Activated naive CD4-positive, alpha-beta T cell treated with anti-CD3 and anti-CD28 coated beads, Interleukin-2, amount 50 U/mL, for 16 hours (primary cell): Measurements from ENCODE around the gene PFDN6.
"Not testable (repeated sequence)": the region's sequence is repeated elsewhere in the genome, so short reads cannot be mapped to it uniquely, and the experiment has no call there.

ENCODE experiments used
- DNase-seq: peaks from one replicate; pipeline ENCODE4 v3.0.0-alpha.2; 2020

Gene PFDN6

DNA sequence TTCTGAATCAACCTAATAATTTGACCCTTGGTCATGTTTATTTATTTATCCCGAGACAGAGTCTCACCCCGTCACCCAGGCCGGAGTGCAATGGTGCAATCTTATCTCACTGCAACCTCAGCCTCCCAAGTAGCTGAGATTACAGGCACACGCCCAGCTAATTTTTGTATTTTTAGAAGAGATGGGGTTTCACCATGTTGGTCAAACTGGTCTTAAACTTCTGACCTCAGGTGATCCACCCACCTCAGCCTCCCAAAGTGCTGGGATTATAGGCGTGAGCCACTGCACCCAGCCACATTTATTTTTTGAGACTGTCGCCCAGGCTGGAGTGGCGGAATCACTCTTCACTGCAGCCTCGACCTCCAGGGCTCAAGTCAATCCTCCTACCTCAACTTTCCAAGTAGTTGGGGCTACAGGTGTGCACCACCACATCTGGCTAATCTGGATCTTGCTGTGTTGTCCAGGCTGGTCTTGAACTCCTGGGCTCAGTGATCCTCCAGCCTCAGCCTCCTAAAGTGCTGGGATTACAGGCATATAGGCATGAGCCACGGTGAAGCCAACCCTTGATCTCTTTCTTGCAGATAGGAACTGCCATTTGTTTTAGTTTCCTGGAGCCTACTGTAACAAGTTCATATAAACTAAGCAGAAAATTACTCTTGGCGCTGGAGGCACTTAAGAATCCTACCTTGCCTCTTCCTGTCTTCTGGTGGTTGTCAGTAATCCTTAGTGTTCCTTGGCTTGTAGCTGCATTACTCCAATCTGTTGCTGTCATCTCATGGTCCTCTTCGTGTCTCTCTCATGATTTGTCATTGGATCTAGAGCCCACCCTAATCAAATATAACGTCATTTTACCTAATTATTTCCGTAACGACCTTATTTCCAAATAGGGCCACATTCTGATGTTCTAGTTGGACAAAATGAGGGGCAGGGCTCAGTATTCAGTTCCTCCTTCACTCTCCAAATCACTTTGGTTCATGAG lies 15.2 kb upstream of the PFDN6 start:
- DNase-seq, result no peak

DNA sequence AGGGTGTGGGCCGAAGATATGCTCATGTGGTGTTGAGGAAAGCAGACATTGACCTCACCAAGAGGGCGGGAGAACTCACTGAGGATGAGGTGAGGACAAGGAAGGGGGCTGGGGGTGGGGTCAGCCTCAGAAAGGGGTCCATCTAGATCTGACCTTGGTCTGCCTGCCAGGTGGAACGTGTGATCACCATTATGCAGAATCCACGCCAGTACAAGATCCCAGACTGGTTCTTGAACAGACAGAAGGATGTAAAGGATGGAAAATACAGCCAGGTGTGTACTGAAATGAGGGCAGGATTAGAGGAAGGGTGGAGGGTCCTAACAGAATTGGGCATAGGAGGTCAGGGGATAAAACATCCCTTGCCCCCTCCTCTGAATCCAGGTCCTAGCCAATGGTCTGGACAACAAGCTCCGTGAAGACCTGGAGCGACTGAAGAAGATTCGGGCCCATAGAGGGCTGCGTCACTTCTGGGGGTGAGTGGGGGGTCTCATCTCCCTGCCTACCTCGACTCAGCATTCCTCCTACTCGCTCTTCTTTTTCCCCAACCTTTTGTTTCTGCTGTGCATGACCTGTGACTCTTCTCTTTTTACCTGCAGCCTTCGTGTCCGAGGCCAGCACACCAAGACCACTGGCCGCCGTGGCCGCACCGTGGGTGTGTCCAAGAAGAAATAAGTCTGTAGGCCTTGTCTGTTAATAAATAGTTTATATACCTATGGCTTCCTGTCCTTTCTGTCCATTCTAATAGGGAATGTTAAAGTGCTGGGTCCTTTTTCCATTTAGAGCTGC lies 13.4 kb upstream of the PFDN6 start:
- not testable (repeated sequence) for DNase-seq

DNA sequence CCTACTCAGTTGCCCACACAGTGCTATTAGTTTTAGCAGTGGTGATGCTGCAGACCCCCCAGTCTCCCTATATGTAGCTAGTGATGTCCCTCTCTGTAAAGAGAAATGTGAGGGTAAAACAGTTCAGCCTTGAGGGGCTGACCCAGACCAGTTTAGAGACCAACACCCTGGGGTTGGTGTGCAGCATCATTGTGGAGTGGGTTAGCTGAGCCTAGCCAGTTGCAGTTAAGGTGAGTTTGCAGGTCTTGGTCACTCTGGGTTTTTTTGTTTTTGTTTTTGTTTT lies 12.9 kb upstream of the PFDN6 start:
- no peak for DNase-seq

DNA sequence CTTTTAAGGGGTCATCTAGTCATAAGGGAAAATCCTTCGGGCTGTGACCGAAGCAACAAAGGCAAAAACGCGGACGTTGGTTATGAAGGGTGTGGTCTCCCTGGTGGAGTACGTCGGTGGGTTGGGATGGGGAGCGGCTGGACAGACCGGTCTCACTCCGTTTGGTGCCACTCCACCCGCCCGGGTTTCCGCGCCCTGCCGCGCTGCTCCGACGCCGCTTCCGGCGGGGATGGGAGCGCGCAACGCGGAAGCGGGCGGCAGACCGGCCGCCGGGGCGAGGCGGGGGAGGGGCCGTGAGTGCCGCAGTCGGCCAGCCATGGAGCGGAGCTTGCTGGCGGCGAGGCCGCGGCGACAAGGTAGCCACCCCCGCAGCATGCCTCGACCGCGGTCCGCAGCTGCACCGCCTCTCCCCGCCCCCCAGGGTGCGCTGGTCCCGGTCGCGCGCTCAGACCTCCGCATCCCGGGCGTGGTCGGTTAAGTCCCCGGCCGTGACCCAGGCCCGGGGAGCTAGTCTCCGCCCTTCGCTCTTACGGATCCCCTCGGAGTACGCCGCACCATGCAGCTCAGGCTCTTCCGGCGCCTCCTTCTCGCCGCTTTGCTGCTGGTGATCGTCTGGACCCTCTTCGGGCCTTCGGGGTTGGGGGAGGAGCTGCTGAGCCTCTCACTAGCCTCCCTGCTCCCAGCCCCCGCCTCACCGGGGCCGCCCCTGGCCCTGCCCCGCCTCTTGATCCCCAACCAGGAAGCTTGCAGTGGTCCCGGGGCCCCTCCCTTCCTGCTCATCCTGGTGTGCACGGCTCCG lies 12.3 kb upstream of the PFDN6 start, which contains the start of gene B3GALT4:
Gene B3GALT4, plus strand, starts transcription at position 260 of the 799 bp plus-strand sequence. Its CDS starts 297 bp downstream, at position 557.
- DNase-seq, result peak; percentile 71

DNA sequence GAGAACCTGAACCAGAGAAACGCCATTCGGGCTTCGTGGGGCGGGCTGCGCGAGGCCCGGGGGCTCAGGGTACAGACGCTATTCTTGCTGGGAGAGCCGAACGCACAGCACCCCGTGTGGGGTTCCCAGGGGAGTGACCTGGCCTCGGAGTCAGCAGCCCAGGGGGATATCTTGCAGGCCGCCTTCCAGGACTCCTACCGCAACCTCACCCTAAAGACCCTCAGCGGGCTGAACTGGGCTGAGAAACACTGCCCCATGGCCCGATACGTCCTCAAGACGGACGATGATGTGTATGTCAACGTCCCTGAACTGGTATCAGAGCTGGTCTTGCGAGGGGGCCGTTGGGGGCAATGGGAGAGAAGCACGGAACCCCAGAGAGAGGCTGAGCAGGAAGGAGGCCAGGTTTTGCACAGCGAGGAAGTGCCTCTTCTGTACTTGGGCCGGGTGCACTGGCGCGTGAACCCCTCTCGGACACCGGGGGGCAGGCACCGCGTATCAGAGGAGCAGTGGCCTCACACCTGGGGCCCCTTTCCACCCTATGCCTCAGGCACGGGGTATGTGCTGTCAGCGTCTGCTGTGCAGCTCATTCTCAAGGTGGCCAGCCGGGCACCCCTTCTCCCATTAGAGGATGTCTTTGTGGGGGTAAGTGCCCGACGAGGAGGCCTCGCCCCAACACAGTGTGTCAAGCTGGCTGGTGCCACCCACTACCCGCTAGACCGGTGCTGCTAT lies 11.6 kb upstream of the PFDN6 start:
- DNase-seq, result peak; percentile 42

DNA sequence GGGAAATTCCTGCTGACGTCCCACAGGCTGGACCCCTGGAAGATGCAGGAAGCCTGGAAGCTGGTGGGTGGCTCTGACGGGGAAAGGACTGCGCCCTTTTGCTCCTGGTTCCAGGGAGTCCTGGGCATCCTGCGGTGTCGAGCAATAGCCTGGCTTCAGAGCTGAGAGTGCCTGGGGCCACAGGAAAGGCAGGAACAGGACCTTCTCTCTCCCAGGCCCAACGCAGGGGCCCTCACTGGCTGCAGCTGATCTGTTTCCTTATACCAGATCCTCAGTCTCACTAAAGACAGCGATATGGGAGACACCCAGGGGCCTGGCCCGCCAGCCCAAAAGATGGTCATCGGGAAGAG lies 11.0 kb upstream of the PFDN6 start:
- no peak for DNase-seq

DNA sequence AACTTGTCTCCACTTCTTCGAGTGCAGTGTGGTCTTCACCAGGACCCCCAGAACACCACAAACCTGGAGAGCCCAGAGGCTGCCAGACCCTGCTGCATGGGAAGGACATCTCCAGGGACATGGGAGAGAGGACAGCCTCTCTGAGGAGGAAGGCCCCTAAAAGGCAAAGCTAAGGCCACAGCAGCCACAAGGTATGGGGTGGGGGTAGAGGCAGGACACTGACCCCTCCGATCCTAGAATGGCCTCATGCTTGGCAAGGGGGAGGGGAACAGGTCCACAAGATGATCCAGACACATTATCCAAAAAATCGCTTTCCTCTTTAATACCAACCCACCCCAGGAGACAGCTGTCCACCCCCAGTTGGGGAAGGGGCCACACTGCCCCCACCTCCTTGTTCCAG lies 10.6 kb upstream of the PFDN6 start:
- no peak for DNase-seq

DNA sequence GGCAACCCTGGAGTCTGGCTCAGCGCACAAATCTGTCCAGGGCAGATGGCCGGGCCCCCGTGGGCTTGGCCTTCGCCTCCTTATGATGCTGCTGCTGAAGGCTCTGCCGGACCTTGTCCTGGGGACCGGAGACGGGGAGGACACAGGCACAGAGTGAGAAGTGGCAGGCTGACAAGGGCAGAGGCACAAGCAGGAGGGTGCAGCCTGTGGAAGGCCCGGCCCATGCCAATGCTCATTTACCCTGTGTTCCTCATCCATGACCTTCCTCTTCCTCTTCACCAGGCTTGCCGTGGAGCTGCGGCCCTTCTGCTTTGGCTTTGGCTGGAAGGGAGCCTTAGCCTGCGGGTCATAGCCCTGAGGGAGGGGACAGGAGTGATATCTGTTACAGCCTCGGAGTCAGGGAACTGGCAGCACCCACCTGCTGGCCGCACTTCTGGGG lies 10.1 kb upstream of the PFDN6 start:
- no peak for DNase-seq

DNA sequence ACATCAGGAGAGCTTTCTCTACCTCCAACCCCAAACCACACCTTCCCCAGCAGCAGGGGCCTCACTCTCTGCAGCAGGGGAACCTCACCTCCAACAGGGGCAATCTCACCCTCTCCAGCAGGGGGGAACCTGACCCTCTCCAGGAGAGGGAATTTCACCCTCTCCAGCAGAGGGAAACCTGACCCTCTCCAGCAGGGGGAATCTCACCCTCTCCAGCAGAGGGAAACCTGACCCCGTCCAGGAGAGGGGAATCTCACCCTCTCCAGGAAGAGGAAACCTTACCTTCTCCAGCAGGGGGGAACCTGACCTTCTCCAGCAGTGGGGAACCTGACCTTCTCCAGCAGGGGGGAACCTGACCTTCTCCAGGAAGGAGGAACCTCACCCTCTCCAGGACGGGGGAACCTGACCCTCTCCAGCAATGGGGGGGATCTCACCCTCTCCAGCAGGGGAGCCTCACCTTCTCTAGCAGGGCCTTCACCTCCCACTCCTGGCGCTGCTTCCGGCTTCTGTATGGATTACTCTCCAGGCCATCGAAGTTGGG lies 9.4 kb upstream of the PFDN6 start:
- DNase-seq, result no peak

DNA sequence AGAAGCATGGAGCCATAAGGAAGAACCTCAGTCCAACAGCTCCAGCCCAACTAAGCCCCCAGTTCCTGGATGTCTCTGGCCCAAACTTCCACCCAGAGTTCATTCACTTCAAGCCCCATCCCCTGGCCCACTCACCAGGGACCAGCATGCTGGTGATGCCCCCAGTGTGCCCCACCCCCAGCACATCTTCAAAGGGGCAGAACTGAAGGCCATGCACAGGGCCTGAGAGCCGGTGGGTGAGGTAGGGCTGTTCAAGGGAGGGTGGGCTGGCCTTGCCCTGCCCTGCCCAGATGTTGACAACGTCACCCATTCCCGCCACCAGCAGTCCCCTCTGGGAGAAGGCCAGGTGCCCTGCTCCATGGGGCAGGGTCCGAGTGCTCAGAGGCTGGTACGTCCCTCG lies 8.9 kb upstream of the PFDN6 start:
- DNase-seq, result no peak

DNA sequence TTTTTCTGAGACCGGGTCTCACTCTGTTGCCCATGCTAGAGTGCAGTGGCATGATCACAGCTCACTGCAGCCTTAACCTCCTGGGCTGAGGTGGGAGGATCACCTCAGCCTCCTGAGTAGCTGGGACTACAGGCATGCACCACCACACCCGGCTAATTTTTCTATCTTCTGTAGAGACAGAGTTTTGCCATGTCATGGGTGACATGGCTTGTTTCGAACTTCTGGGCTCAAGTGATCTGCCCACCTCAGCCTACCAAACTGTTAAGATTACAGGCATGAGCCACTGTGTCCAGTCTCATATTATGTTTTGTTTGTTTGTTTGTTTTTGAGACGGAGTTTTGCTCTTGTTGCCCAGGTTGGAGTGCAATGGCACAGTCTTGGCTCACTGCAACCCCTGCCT lies 4.2 kb upstream of the PFDN6 start:
- DNase-seq, result not testable (repeated sequence)

DNA sequence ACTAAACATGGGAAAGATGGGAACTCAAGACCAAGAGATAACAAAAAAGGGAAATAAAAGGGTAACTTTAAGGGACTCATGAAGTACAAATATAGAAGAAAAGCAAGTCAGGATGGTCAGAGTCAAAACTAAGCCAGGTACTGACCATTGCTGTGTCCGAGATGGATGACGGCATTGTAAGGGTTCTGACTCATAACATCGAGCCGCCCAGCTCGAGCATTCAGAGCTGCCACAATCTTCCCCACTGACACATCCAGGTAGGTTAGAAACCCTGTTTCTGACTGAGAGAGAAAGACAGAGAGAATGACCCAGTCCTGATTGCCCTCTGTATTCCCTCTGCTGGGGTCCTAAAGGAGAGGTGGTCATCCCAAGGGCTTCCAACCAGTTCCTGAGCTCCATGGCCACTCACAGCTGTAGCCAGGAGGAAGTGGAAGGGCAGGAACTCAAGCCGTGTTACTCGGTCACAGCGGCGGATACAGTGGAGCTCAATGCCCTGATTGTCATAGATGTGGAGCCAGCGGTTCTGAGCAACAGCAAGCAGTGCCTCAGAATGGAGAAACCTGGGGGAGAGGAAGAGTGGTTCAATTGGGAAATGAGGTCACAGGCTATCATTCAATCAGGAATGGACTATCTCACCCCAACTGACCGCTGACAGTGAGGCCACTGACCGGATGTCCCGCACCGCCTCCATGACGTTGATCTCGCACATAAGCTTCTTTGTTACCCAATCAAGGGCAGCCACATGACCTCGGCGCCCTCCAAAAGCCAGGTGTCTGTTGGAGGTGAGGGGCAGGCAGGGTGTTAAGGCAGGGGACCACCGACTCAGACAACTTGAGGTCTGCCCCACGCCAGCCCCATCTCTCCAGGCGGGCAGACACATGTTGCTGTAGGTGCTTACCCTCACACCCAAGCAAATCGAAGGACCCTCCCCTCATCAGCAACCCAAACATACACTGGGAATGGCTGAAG lies 2.2 kb upstream of the PFDN6 start:
- DNase-seq, result no peak

DNA sequence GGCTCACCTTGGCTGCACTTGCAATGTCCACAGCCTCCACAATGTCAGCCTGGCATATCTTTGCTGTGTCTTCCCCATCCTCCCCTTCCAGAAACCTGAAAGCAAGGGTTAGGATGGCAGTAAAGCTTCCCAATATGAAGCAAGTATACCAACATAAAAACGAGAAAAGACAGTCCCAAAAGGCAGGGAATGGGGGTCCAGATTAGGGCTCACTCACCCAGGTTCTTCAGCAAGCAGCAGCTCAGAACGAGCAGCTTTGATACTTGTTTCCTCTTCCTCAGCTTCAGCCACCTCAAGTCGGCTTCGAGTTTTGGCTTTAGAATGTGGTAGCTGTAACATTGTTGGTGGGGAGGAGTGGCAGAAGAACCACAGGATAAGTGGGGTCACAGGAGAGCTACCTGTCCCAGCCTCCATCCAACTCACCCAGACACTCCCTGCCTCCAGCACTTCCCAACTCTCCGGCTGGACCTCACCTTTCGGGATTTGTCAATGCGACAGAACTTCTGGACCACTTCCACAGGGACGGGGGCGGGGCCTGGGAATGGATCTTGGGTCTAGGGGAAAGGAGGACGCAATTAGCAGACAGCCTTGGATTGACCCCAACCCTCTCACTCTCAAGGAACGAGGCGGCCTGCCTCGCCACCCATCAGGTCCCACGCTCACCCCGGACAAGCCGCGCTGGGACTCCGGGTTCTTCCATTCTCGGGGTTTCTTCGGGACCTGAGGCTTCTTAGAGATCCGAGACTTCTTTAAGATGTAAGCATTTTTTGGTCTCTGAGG lies 1.1 kb upstream of the PFDN6 start:
- DNase-seq, result no peak

DNA sequence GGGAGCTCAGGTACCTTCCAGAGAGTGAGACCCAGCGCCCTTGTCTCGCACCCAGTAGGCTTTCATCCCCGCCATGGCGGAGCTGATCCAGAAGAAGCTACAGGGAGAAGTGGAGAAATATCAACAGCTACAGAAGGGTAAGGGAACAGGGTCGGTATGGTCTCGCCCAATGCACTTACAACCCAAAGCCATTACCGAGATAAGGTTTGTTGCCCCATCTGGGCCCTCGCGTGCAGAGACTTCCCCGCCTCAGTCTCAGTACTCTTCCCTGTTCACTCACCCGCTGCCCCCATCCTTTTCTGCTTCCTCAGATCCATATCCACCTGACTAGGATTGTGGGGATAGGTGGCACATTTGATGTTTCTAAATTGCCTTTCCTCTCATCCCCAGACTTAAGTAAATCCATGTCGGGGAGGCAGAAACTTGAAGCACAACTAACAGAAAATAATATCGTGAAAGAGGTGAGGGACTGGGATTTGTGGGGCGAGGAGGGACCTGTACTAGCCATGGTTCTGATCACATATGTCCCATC lies 449 bp downstream of the PFDN6 start:
- no peak for DNase-seq

DNA sequence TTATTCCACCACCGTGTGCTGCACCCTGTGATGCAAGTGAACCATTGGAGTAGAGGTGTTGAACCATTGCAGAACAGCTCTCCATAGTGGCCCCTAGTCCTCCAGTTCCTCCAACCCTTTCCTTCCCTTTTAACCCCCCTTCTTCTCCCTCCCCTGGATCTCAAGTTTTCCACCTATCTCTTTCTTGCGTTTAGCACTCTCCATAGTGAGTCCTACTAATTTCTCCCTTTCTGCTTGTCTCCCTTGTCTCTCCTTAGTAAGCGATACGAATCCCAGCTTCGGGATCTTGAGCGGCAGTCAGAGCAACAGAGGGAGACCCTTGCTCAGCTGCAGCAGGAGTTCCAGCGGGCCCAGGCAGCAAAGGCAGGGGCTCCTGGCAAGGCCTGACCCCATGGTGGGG lies 1.1 kb downstream of the PFDN6 start:
- no peak for DNase-seq

DNA sequence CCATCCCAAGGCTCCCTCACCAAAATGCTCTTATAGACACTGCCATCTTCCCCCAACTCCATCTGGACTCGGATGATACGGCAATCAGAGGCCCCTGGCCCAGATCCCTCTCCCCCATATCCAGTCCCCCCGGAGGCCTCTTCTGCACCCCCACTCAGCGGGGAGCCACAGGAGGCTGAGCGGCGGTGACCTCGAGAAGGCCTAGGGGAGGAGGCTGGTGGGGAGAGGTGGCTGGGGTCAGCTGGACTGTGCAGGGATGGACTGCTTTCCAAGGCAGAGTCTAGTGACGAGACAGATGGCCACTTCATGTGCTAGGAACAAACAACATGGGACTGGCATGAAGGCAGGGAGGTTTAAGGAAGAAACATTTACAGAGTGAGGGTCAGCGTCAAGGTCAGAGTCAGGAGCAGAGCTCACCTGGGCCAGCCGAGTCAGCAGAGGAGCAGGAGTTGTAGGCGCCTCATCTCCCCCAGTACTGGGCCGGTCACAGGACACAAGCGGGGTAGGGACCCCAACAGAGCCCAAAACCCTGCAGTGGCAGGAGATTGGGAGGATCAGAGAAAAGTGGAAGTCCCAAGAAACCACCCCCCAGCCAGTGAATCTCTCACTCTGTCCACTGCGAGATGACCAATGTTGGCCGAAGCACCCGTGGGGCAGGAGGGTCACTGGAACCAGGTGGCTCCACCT lies 3.7 kb downstream of the PFDN6 start:
- no peak for DNase-seq

DNA sequence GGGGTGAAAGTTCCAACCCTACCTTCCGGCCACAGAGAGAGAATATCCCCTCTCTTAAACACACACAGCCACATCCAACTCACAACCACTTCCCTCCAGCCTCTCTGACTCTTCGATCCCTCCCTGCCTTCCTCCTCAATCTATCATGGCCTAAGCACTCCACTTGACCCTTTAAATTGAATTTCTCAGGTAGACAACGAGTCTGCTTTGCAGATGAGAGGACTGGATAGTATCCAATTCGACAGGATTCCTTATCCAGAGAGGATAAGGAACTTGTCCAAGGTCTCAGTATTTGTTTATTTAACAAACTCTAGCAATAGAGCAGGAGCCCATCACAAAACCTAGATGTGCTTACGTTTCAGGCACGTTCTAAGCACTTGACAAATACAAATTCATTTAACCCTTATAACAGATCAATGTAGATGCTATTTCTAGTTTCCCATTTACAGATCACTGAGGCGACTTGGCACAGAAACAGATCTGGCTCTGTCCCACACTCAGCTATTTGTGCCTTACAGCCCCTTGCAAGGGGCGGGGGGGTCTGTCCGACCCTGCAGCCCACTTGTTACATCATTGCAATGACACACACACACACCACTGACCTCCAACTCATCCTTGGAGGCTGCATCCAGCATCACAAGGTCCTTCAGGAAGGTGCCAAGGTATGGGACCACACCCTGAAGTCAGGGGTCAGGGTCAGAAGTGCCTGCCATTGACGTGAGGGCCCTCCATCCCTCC lies 4.9 kb downstream of the PFDN6 start:
- DNase-seq, result no peak

DNA sequence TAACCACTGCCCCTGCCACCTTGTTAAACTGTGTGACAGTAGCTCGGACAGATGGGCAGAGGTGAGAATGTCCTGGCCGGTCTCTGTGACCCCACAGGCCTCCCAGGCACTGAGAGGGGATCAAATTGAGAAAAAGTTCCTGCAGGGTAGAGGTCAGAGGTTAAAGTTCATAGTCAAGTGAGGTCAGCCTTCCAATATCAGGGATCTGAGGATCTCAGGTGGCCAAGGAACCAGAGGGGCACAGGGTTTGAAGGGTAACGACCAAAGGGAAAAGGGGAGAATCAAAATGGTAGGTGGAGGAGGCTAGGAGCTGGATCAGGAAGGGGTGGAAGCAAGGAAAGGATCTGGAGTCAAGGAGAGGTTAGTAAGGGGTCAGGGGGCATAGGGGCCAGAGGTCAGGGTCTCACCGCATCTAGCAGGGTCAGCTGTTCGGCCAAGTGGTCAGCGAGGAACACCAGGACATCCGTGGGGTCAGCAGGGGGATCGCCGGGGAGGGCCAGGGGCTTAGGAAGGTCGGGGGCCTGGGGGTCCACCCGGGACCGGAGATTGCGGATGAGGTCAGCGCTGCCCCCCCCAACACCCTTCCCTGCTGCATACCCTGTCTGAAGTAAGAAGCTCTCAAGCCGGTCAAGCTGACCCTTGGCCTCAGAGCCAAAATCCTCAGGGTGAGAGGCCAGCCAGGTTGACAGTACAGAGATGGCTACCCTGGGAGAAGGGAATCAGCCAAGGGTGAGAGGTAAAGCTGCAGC lies 6.4 kb downstream of the PFDN6 start:
- DNase-seq, result no peak
